Keratinocyte (primary cell): Measurements from ENCODE around the gene GPX7. TPM values are rescaled to one million over a fixed set of nuclear protein-coding genes. Genes with fewer than 3 reads are reported as not detected.

Experiments
- DNase-seq: peaks from one replicate; pipeline ENCODE4 v3.0.0-alpha.2; 2011; ENCODE audit warnings: low read depth, missing footprints, low spot score
- FAIRE-seq: peaks from 2 replicates; lab custom pipeline; 2011; peaks lifted over from hg19 to GRCh38; lab: Jason Lieb, UNC
- H2AFZ ChIP-seq: 2 replicates; pipeline ENCODE4 v1.6.0; 2012; ENCODE audit warnings: low read length, control low read depth, inconsistent platforms; ENCODE audit not compliant: control insufficient read depth
- H3K27ac ChIP-seq: 2 replicates; pipeline ENCODE4 v1.5.1; 2011; ENCODE audit warnings: low read length; ENCODE audit not compliant: control insufficient read depth, insufficient read depth
- H3K27me3 ChIP-seq: 3 replicates; pipeline ENCODE4 v1.6.0; 2011; ENCODE audit warnings: low read length; ENCODE audit not compliant: control insufficient read depth, insufficient read depth; ENCODE audit errors: extremely low read depth
- H3K36me3 ChIP-seq, 2 experiments: 2 replicates in 1 of 2; 3 replicates in 1 of 2; pipeline ENCODE4 v1.5.1; 2011; ENCODE audit warnings: low read length in 2 of 2, mild to moderate bottlenecking in 1 of 2; ENCODE audit not compliant: control insufficient read depth in 2 of 2, insufficient read depth in 2 of 2; ENCODE audit errors: extremely low read depth in 1 of 2
- H3K4me1 ChIP-seq: 3 replicates; pipeline ENCODE4 v1.5.1; 2011; ENCODE audit warnings: low read length; ENCODE audit not compliant: control insufficient read depth, insufficient read depth; ENCODE audit errors: extremely low read depth
- H3K4me2 ChIP-seq: 3 replicates; pipeline ENCODE4 v1.6.0; 2011; ENCODE audit warnings: low read depth, low read length; ENCODE audit not compliant: control insufficient read depth, insufficient read depth; ENCODE audit errors: extremely low read depth
- H3K4me3 ChIP-seq, 3 experiments: fragments of 200-600 bp in 1 of 3; sonication (generic) in 1 of 3; 2 replicates in 2 of 3; 3 replicates in 1 of 3; pipeline ENCODE4 v1.5.1; 2011 to 2016; ENCODE audit warnings: low read length in 3 of 3, mild to moderate bottlenecking in 3 of 3, control low read depth in 2 of 3, inconsistent platforms in 1 of 3, low read depth in 1 of 3, mixed read lengths in 1 of 3, mixed run types in 1 of 3, moderate library complexity in 1 of 3; ENCODE audit not compliant: control insufficient read depth in 2 of 3, insufficient read depth in 2 of 3; ENCODE audit errors: extremely low read depth in 1 of 3
- H3K79me2 ChIP-seq: 2 replicates; pipeline ENCODE4 v1.6.0; 2012; ENCODE audit warnings: low read length; ENCODE audit not compliant: control insufficient read depth, insufficient read depth
- H3K9ac ChIP-seq: 3 replicates; pipeline ENCODE4 v1.6.0; 2011; ENCODE audit warnings: low read length; ENCODE audit not compliant: control insufficient read depth, insufficient read depth; ENCODE audit errors: extremely low read depth
- H3K9me1 ChIP-seq: 3 replicates; pipeline ENCODE4 v1.6.0; 2011; ENCODE audit warnings: low read length; ENCODE audit not compliant: control insufficient read depth, insufficient read depth; ENCODE audit errors: extremely low read depth
- H3K9me3 ChIP-seq: 2 replicates; pipeline ENCODE4 v1.5.1; 2012; ENCODE audit warnings: low read depth, low read length; ENCODE audit not compliant: control insufficient read depth
- H4K20me1 ChIP-seq: 3 replicates; pipeline ENCODE4 v1.6.0; 2011; ENCODE audit warnings: low read length; ENCODE audit not compliant: control insufficient read depth, insufficient read depth; ENCODE audit errors: extremely low read depth
- EZH2 ChIP-seq: IDR thresholded peaks from one replicate; pipeline ENCODE4 v1.6.1; 2012; ENCODE audit warnings: inconsistent platforms, mild to moderate bottlenecking, low read length, moderate library complexity
- dilution Hi-C: fragments of 300-500 bp; cut with MboI; formaldehyde crosslinking; loops from one replicate; pipeline ENCODE4 v1.7.0; 2020; ENCODE audit warnings: low sequenced_read_pairs; ENCODE audit not compliant: extremely low pct_ligation_motif_present
- polyA plus RNA-seq, 5 experiments: library from polyadenylated mRNA; depleted of rRNA in 3 of 5; stranded (reverse) in 3 of 5; stranded (forward) in 1 of 5; unstranded in 1 of 5; fragments of >200 nt; gene quantifications; 1 replicate in 1 of 5; 2 replicates in 3 of 5; 3 replicates in 1 of 5; pipeline versions ENCODE4 v1.2.1 to v1.2.3, GENCODE V29; 2011 to 2012; ENCODE audit warnings: missing spikeins in 2 of 5, low read depth in 1 of 5, low replicate concordance in 1 of 5
- TF ChIP-seq, protein P1 (sequence below), 3 experiments: IDR thresholded peaks in 1 of 3; conservative IDR thresholded peaks in 1 of 3; optimal IDR thresholded peaks in 1 of 3; 2 replicates in 2 of 3; 3 replicates in 1 of 3; pipeline versions ENCODE3 to v1.5.1; 2011; ENCODE audit warnings: low read length in 3 of 3, mild to moderate bottlenecking in 3 of 3, moderate library complexity in 2 of 3, control low read depth in 1 of 3, inconsistent platforms in 1 of 3; ENCODE audit not compliant: insufficient read depth in 2 of 3; ENCODE audit errors: extremely low read depth in 1 of 3

Gene GPX7
- polyA plus RNA-seq, 1 donor (not counting 4 experiments of a cell fraction or from before 2014, with no cell fraction given), result 0.49 TPM

DNA sequence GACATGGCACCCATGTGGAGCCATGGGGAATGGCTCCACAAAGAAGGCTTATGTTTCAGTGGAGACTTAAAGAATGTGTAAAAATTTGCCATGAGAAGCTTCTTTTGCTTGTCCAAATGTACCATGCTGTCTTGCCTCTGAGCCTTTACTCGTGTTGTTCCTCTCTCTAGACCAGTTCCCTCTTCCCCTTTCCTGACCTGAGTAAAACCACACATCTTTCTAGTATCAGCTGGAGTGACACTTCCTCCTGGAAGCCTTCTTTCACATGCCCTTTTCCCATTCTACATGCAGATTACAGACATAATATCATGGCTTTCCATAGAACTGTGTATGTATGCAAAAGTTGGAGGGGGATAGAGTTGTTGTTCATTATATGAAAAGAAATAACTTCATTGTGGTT is 13.6 kb upstream of the GPX7 start:
- H4K20me1 ChIP-seq, result no peaks in the 10 kb centered on the region

DNA sequence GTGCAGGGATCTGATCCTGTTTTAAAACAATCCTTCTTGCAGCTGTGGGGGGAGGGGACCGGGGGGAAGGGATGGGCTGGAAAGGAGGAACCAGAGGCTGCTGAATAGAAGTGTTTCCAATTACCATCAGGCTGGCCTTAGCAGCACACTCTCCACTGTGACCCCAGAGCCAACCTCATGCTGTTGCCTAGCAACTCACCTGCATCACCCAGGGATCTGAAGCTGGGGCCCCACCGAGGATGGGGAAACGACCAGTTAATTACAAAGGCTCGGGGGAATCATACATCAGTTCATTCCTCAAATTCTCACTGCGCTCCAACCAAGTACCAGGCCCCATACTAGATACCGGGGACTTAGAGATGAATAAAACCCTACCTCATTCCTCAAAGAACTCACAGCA is 11.9 kb upstream of the GPX7 start:
- no peak overlapping the region for H3K4me3 ChIP-seq
- no peak for FAIRE-seq
- H4K20me1 ChIP-seq, result no peaks in the 10 kb centered on the region
- no peak overlapping the region for H2AFZ ChIP-seq
- no peaks in the 10 kb centered on the region for H3K4me1 ChIP-seq
- no peak for DNase-seq
- no peaks in the 10 kb centered on the region for H3K9me1 ChIP-seq
- no peaks in the 10 kb centered on the region for H3K27me3 ChIP-seq
- H3K9ac ChIP-seq, result no peak overlapping the region
- H3K4me2 ChIP-seq, result no peak overlapping the region
- no peaks in the 10 kb centered on the region for H3K79me2 ChIP-seq
- H3K36me3 ChIP-seq, result no peaks in the 10 kb centered on the region
- H3K9me3 ChIP-seq, result no peaks in the 10 kb centered on the region
- TF ChIP-seq, protein P1, sequence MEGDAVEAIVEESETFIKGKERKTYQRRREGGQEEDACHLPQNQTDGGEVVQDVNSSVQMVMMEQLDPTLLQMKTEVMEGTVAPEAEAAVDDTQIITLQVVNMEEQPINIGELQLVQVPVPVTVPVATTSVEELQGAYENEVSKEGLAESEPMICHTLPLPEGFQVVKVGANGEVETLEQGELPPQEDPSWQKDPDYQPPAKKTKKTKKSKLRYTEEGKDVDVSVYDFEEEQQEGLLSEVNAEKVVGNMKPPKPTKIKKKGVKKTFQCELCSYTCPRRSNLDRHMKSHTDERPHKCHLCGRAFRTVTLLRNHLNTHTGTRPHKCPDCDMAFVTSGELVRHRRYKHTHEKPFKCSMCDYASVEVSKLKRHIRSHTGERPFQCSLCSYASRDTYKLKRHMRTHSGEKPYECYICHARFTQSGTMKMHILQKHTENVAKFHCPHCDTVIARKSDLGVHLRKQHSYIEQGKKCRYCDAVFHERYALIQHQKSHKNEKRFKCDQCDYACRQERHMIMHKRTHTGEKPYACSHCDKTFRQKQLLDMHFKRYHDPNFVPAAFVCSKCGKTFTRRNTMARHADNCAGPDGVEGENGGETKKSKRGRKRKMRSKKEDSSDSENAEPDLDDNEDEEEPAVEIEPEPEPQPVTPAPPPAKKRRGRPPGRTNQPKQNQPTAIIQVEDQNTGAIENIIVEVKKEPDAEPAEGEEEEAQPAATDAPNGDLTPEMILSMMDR (optimal IDR thresholded peaks at IDR 0.05 in 1 of 3, IDR thresholded peaks at IDR 0.05 in 1 of 3, conservative IDR thresholded peaks at IDR 0.05 in 1 of 3; ENCODE audit: extremely low read depth in 1 of 3, insufficient read depth in 2 of 3, low read length in 3 of 3), result no peak
- TF ChIP-seq EZH2, result no peak
- no peak overlapping the region for H3K27ac ChIP-seq
- dilution Hi-C loops, result no loop called here

More for the DNA sequence above, 13.6 kb upstream of the GPX7 start:
- H3K4me1 ChIP-seq, result no peaks in the 10 kb centered on the region
- no peak for FAIRE-seq
- H3K79me2 ChIP-seq, result no peaks in the 10 kb centered on the region
- H3K27me3 ChIP-seq, result no peaks in the 10 kb centered on the region
- no peak overlapping the region for H2AFZ ChIP-seq
- TF ChIP-seq, protein P1 (optimal IDR thresholded peaks at IDR 0.05 in 1 of 3, IDR thresholded peaks at IDR 0.05 in 1 of 3, conservative IDR thresholded peaks at IDR 0.05 in 1 of 3; ENCODE audit: extremely low read depth in 1 of 3, insufficient read depth in 2 of 3, low read length in 3 of 3), result no peak
- TF ChIP-seq EZH2, result no peak
- no peaks in the 10 kb centered on the region for H3K9me3 ChIP-seq
- no peak overlapping the region for H3K4me2 ChIP-seq
- no peak overlapping the region for H3K27ac ChIP-seq
- dilution Hi-C loops, result no loop called here
- H3K9ac ChIP-seq, result no peak overlapping the region
- no peak for DNase-seq
- no peak overlapping the region for H3K4me3 ChIP-seq
- H3K36me3 ChIP-seq, result no peaks in the 10 kb centered on the region
- H3K9me1 ChIP-seq, result no peaks in the 10 kb centered on the region
